ENCODE data around the gene UBE2I.
A peak's percentile ranks its signal among the peaks of the same experiment; 100 is the strongest.

DNA sequence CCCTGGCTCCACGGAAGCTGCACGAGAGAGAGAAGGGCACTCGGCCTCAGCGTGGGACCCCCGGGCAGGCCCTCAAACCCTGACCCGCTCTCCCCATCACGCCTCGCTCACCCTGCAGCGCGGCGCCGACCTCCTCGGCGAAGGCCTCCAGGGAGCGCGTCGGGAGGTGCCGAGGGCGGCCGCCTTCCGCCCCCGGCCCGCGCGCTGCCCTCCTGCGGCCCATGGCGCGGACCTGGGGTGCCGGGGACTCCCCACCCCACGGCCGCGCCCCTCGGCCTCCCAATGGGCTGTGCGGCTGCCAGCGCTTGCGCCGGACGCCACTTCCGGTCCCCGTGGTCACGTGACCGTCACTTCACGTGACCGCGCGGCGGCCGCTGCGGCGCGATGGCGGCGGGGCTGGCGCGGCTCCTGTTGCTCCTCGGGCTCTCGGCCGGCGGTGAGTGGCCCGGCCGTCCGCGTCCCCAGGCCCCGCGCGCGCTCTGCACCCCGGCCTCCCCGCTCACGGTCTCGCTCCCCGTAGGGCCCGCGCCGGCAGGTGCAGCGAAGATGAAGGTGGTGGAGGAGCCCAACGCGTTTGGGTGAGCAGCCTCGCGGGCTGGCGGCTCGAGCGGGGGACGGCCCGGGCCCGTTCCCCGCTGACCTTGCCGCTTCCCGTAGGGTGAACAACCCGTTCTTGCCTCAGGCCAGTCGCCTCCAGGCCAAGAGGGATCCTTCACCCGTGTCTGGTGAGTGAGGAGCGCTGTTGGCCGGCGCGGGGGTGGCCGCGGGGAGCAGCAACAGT, 42.3 kb downstream of the UBE2I start, which contains the start of the genes GNPTG and TSR3:
- TF ChIP-seq POLR2AphosphoS5 (IDR thresholded peaks at IDR 0.05; ENCODE audit: borderline replicate concordance, low read depth, low read length), result peak; percentile 67
- TF ChIP-seq EZH2 (IDR thresholded peaks at IDR 0.05), result no peak

Data from SK-N-MC (cell line).